CD4-positive, alpha-beta T cell treated with Interferon alpha-2 for 1 hour (primary cell): ENCODE measurements around the gene RNU6-8.

Source experiments
- DNase-seq, 2 donors: peaks; one replicate each; pipeline ENCODE4 v3.0.0-alpha.2; 2020 to 2022

RNU6-8 gene

DNA sequence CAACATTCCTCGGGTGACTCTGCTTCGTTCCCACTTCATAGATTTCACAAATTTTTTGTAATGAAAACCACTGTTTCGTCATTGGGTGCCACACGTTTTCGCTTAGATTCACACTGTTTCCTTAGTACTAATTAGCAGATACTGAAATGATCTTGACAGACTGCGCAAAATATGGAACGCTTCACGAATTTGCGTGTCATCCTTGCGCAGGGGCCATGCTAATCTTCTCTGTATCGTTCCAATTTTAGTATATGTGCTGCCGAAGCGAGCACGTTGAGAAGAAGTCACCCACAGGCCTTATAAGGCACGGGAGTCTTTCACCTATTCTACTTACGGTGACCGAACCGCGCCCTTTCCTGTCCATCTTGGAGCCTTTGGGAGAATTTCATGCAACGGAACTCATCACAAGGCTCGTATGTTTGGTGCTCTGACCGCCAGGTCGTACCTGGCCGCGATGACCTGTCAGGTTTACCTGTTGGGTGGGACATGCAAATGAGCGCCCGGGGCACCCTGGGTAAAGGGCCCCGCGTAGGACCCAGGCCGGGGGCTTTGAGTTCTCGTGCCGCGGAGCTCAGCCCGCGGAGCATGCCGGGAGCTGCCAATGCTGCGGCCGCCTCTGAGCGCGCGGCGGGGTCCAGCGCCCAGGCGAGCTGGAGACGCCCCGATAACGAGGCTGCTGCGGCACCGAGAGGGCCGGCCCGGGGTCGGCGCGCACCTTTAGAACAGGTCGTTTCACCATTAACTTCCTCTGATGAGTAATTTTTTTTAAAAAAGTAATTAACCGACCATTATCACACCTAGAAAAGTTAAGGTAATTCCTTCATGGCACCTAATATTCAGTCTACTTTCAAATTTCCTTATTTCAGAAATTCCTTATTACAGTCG lies at the start of gene RNU6-8:
Gene RNU6-8, minus strand, starts transcription at position 272 of the 885 bp plus-strand sequence.
- DNase-seq, result peak; percentile 87 to 91

DNA sequence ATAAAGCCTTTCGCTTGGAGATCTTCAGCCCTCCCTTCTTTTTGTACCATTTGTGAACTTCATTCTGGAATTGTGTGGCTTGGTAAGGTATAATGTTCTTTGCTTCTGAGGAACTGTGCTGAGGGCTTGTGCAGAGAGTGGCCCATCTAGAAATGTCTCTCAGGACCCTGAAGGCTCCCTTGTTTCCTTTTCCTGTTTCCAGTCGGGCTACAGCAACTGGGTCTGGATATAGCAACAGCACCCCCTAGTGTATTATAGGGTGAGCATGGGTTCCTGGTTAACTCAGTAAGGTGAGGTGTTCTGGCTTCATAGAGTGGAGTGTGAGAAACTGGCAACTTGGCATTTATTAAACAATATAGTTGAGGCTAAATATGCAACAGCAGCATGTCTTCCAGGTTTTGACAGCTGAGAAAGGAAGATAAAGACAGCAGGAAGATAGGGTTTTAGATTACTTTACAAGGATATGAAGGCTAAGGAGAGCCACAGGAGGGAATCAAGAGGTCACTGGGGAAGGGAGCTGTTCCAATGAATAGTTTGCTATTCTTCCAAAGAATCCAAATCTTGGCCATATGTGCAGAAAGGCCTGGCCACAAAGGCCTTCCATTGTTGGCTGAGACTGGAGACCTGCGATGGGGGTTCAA lies 49.1 kb upstream of the RNU6-8 start:
- DNase-seq, result peak; percentile 53 to 79

DNA sequence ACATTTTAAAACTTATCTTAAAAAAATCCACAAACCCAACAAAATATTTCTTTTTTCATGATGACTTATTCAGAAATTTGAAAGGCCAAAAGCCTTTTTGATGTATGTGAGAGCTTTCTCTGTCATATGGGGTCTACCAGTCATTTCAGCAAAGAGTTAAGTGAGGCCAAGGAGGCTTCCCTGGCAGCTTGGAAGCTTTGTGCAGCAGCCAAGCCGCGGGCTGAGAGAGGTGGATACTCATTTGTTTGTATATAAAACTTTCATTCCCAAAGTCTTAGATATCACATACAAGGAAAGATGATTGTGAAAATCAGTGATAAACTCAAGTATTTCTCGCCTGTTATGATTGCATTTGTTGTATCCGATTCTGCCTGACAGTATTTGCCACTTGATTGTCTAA lies 48.5 kb upstream of the RNU6-8 start:
- DNase-seq, result no peak

DNA sequence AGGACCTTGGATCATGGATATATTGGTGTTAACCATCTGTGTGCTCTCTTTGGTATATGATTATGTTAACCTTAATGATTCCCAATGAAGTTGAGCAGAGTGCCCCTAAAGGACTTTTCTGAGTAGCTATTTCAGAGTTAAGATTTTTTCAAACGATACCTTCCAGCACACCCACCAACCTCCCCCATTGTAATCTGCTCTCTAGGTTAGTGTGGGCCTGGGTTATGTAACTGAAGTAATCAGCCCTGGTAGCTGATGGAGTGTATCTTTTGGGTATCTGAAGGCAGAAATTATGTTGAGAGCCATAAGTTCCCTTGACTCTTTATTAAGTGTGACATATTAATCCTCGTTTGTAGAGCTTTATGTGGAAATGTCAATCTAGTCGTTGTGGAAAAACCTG lies 47.6 kb upstream of the RNU6-8 start:
- DNase-seq, result no peak

DNA sequence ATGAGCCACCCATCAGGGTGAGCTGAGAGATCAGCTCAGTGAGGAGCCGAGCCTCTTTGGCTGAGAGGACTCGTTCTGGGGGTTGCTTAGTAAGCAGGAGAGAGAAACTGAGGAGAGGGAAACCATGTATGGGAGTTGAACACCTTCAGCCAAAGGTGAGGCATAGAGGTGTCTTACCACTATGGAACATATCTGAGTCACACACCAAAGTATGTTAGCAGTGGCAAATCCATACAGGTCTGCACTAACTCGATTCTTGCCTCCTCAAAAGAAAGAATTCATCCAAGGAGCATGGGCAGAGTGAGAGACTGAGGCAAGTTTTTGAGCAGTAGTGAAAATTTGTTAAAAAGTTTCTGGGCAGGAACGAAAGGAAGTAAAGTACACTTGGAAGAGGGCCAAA lies 46.7 kb upstream of the RNU6-8 start:
- DNase-seq, result no peak

DNA sequence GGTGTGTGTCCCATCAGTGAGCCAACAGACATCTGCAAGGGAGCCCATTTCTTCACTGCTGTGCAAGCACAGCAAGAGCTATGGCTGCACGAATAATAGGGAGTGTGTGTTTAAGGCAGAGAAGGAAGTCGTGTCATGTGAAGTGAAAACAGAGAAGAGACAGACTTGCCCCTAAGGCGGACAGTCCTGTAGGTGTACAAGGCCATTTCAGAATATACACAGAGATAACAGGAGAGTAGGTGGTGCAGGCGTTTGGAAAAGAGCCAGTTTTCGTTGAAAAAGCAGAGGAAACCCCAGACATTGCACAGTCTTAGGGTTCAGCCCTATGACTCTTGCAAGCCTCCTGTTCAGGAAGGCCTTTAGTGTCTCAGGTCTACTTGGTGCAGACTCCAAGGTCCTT lies 46.3 kb upstream of the RNU6-8 start:
- no peak for DNase-seq

DNA sequence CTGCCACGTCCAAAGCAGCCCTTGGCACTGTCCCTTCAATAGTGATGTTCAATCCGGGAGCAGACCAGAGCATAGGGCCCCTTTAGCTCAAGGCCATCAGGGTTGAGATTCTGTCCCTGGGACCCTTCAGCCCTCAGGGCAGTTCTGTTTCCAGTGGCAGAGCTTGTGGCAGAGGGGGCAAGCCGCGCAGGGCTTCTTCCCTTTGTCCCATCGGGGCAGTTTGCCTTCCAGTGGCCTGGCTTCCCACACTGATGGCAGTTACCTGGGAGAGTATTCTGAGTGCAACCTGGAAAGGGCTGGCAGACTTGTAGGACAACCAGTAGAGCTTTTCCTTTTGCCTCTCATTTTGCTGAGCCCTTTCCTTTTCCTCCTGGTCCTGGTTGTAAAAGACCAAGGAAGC lies 43.7 kb upstream of the RNU6-8 start:
- no peak for DNase-seq

DNA sequence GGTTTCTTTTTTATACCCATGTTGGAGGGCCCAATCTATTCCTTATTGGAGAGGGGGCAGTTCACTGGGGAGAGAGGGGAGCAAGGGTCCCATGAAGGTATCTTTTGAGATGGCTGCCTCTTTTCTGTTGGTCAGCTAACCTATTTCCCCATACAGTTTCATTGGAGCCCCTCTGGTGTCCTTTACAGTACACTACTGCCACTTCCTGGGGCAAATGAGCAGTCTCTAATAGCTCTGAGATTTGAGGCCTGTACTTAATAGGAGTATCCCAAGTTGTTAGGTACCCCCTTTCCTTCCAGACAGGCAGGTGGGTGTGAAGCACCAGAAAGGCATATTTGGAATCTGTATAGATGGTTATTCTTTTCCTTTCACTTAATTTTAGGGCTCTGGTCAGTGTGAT lies 41.3 kb upstream of the RNU6-8 start:
- no peak for DNase-seq

DNA sequence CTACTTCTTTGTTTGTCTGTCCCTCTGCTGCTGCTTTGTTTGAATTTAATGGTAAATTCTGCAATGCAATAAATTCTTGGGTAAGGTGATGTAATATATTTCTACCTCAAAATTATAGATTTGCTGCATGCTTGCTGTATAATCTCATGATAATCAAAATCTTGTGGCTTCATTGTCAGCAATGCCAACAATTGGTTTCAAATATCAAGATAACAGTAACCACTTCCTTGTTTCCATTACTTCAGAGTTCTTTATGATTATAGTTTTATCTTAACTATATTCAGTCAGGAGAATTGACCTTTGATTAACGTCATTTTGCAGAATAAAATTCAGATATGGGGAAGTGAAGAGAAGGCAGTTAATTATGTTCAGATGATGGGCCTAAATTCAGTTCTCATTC lies 30.2 kb upstream of the RNU6-8 start:
- DNase-seq, result peak in 1 of 2 donors; percentile 2

DNA sequence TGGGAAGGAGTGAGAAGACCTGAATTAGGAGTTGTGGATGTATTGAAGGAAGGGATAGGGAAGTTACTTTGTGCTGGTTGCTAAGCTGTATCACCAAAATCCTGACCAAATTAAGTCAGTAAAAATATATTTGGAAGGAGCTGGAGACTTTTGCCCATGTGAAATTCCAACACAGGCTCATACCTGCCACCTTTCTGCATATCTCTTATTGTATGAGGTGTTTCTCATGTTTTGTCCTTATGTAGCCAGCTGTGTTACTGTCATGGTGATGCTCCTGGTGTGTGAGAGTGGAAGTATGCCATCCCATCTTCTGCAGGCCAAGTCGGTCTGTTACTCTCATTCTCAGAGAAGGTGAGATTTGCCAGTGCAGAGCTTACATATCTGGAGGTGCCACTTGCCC lies 29.4 kb upstream of the RNU6-8 start:
- DNase-seq, result no peak

DNA sequence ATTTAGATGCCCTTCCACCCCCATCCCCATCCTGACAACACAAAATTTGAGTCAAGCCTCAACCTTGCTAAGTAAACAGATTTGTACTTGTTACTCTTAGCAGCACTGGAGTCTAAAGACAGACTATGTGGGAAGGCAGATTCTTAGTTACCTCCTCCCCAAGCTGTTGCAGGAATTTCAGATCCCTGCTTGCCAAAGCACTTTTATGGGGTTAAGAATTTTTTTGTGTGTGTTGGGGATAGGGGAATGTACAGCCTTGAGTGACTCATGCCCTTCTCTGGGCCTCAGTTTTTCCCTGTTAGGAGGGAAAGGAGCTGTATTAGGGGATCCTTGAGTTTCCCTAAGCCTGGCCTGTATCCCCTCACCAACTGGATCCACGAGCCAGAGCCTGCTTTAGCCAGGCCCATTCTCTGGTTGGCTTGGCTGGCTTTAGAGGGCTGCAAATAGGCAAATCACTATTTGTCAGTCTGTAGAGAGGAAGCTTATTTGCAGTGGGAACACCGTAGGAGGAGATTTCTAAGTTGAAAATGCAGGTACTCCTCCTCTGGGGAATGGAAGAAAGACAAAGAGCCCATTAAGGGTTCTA lies 27.7 kb upstream of the RNU6-8 start:
- DNase-seq, result no peak

DNA sequence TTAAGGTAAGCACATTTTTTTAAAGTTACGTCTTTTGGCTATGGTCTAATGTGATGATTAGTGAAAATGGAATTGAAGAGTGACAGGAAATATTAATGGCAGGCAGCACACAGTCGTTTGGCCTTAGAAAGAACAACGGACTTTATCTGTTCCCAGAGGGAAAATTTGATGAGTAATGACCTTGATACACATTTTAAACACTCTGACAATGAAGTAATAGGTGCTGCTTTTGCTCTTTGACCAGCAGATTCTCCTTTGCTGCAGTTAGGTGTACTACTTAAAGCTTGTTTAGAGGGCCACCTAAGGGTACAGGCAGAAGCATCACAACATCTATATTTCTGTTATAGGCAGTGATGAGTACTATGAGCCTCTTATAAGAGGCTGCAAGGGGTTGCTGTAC lies 27.1 kb upstream of the RNU6-8 start:
- no peak for DNase-seq

DNA sequence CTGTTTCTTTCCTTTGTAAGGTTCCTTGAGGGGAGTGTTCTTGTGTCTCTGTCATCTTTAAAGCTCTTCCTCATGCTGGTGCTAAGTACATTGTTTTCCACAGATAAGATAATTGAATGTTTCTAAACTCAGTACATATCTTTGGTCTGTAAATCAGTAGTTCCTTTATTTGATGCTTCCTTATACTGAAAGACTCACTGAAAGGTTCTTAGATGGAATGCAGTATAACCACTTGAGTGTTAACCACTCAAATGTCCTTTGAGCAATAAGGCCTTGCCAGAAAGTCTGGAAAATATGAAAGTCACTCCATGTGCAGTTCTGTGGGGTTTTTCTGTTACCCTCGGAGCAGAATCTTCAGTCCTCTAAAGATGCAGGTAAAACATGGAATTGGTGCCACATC lies 23.0 kb upstream of the RNU6-8 start:
- DNase-seq, result no peak

DNA sequence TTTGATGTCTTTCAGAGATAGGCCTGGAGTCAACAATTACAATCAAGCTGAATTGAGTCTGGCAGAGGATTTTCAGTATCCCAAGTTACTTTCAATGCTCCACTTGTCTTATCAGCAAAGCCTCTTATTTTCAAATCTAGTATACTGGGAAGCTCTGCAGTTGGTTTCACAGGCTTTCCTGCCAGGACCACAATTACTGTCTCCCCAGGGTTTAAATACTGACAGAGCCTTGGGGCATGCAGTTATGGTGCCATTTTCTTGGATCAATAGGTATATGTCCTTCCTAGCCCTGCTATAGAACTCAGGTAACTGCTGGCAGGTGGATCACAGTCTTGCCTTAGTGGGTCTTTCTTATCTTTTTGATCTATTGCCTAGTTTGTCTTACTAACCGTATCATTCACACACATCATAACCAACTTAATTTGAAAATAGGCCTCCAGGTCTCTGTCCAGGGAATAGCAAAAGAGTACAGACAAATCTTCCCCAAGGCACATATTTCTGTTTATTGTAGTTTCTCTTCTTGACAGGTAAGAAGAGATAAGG lies 22.4 kb upstream of the RNU6-8 start:
- DNase-seq, result no peak

DNA sequence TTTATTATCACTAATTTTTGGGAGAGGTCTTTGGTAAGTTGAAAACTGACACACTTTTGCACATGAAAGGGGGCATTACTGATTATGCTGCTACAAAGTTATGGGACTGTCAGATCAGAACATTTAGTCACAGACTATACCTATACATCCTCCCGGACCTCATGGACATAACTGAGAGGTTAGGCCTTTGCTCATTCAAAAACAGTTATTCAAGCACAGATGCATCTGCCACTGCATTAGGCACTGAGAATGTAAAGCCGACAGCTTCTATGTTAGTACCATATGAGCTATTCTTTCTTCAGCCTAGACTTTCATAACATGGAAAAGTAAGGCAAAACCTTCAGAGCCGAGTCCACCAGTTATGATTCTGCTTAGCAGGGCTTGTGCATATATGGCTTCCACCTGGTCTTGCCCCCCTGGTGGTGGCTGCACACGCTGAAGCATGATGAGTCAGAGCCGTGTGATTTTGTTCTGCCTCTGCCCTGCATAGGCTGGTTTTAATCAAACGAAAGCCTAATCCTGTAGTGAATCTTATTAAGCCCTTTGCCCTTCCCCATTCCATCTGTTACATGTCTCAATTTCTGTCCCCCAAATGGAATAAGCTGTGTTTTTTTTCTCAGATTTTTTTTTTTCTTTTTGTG lies 21.8 kb upstream of the RNU6-8 start:
- no peak for DNase-seq

DNA sequence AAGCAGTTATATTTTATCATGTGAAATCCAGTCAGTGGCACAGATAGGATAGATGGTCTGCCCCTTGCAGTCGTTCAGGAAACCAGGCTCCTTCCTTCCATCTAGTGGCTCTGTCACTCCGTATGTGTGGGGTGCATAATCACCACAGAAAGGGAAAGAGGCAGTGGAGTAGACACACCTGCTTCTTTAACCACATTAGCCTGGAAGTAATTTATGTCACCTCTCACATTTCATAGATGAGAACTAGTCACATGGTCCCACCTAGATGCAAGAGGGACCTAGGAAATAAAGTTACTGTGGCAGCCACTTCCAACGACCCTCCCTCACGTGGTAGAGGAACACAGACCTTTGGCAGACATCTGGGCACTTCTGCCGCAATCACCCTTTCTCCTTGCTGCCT lies 14.2 kb upstream of the RNU6-8 start:
- DNase-seq, result no peak

DNA sequence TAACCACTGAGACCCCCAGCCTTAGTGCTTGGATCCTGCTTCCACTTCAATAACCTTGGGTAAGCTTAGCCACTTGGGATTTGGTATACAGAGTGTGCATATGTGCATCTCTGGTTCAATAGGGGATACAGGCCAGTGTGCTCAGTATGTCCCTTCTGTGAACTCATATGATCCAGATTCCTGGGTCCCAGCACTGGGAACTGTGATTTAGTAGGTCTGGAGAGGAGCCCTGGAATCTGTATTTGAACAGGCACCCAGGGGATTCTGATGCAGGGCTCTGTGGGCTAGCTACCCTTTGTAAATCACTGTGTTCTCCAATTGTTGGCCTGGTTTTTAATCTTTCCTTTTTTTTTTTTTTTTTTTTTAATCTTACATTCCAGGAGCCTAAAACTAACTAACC lies 9.8 kb upstream of the RNU6-8 start:
- DNase-seq, result no peak

DNA sequence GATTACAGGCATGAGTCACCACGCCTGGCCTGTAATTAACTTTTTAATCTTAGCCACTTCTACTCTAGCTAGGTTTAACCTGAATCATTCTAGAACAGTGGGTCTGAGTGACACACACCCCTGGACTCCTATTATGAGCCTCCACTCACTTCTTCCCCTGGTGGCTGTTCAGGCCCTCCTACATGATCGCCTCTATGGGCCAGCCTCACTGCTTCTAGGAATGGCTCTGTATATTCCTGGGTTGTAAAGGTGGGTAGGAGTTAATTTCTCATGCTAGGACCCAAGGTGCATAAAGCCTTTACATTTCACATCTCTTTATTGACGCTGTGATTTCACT lies 8.0 kb upstream of the RNU6-8 start:
- DNase-seq, result no peak

DNA sequence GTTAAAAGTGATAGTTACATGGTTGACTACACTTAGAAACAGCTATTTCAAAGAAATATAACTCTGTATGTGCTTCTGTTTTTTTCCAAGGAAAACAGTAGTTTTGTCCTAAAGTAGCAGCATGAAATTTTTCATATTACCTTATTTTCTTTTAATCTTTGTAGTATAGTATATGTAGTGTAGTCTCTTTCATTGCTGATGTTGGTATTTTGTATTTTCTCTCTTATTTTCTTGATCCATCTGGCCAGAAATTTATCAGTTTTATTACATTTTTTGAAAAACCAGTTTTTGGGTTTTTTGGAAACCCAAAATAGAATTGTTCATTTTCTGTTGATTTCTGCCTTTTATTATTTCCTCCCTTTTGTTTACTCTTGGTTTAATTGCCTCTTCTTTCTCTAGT lies 6.4 kb upstream of the RNU6-8 start:
- DNase-seq, result no peak

DNA sequence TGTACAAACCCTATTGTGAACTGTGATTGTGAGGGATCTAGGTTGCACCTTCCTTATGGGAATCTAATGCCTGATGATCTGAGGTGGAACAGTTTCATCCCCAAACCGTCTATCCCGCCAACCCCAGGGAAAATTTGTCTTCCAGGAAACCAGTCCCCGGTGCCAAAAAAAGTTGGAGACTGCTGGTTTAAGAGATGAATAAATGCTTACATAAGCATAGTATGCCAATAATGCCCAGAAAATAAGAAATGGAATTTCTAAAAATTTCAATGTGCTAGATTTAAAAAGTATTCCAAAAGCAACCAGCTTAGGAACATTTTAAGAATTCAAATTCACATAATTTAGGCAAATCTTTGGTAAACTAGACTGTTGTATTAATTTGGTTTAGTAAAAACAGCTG lies 5.4 kb upstream of the RNU6-8 start:
- no peak for DNase-seq

DNA sequence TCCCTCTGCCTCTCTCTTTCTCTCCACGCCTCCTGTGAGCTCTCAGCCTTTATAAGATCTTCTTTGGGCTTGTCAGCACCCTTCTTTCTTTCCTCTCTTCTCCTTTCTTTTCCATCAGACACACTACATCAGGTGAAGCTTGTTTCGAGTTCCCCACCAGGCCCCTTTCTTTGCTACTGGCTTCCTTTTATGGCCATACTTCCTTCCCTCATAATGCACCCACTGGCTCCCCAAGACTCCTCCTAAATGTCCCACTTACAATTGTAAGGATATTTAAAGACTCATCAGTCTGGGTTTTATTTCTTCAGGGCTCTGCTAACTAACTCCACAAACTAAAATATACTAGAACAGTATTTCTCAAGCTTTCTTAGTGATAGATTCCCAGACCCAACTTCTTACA lies 3.5 kb upstream of the RNU6-8 start:
- no peak for DNase-seq

DNA sequence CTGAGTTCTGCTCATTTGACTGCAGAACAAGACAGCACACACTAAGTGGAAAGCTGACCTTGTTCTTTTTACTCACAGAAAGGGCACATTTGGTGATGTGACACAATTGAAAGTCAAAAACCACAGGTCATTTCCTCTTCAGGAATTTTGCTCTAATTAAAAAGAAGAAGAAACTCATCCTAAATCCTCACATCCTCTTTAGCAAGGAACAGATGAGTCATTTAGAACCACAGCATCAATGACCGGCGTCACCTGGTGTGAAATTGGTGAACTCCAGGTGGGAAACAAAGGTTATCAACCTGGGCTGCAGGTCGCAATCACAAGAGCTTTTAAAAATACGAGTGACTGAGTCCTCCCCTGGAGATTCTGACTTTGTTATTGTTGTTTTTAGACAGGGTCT lies 2.9 kb upstream of the RNU6-8 start:
- DNase-seq, result peak; percentile 3 to 20

DNA sequence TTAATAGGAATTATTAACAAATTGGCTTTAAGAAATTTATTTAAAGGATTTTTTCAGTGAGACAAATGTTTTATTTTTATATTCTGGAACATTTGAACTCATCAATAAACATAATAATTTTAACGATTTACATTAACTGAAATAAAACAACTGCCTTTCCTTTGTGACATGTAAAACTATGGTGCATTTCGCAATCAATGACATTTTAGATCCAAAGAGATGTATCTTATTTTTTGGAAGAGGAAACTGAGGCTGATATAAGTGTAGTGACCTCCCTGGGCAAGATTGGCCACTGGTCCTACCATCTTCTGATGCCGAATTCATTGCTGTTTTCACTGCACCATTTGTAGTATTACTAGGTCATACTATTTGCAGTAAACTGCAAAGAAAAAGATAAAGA lies 2.5 kb upstream of the RNU6-8 start:
- DNase-seq, result no peak

DNA sequence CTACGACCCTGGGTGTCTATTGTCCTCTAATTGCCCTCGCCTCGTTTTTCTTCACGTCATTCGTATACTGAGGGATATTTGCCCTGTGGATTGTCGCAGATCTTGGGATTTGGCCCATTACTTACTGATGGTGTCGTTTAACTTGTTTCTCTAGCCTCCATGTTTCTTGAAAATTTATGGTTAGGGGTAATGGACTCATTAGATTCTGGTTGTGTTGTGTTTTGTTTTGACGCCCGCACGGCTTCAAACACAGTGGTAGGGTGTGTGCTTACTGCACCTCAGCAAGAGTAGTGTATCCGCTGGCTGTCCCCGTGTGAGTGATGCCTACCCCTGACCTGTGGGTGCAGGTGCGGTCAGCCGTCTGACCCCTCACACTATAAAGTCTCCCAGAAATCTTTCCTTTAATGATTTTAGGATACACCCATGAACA lies 874 bp upstream of the RNU6-8 start:
- peak in 1 of 2 donors; percentile 30 for DNase-seq
